HG03097 (cell line): ENCODE data around the gene TMTC1.

Experiments used
- ATAC-seq: cut with Tn5 transposase; IDR thresholded peaks from one replicate; pipeline ENCODE4 v1.9.1; 2021; ENCODE audit not compliant: unreplicated experiment, low FRiP score

The TMTC1 gene

GRCh38 chr12:29499235-29499634 is 284.5 kb downstream of the TMTC1 start:
- no peak for ATAC-seq

GRCh38 chr12:29497588-29497987 is 286.2 kb downstream of the TMTC1 start, which contains the start of gene OVCH1:
Gene OVCH1, minus strand, starts transcription at chr12:29497686. Its CDS starts 0 bp downstream, at chr12:29497686.
- ATAC-seq = no peak

- no peak for ATAC-seq
Measured at GRCh38 chr12:29492891-29493290, 290.9 kb downstream of the TMTC1 start.

- ATAC-seq = no peak
Measured at GRCh38 chr12:29486972-29487371, 296.8 kb downstream of the TMTC1 start.

GRCh38 chr12:29463198-29463597 is 320.5 kb downstream of the TMTC1 start:
- no peak for ATAC-seq

GRCh38 chr12:29460082-29460481 is 323.7 kb downstream of the TMTC1 start:
- ATAC-seq = no peak

- ATAC-seq = no peak
Measured at GRCh38 chr12:29455087-29455486, 328.7 kb downstream of the TMTC1 start.

- no peak for ATAC-seq
Measured at GRCh38 chr12:29451888-29452287, 331.9 kb downstream of the TMTC1 start.
